Fibroblast of upper back skin (primary cell): Measurements from ENCODE around the gene TPD52L2.

Source experiments
- DNase-seq: peaks from one replicate; pipeline ENCODE4 v3.0.0-alpha.2; 2013

TPD52L2 gene

GRCh38 chr20:63881451-63882226 lies 16.6 kb downstream of the TPD52L2 start:
- no peak for DNase-seq

GRCh38 chr20:63882257-63883200 lies 17.5 kb downstream of the TPD52L2 start:
- DNase-seq: no peak

GRCh38 chr20:63883201-63883593 lies 18.1 kb downstream of the TPD52L2 start:
- DNase-seq: no peak

GRCh38 chr20:63884506-63885263 lies 19.6 kb downstream of the TPD52L2 start:
- no peak for DNase-seq

- no peak for DNase-seq
Measured at GRCh38 chr20:63885264-63886053, 20.4 kb downstream of the TPD52L2 start.

- DNase-seq: no peak
Measured at GRCh38 chr20:63886054-63886419, 21.0 kb downstream of the TPD52L2 start.

- no peak for DNase-seq
Measured at GRCh38 chr20:63886921-63887320, 21.9 kb downstream of the TPD52L2 start.

GRCh38 chr20:63889241-63890200 lies 24.5 kb downstream of the TPD52L2 start:
- DNase-seq: no peak

- DNase-seq: no peak
Measured at GRCh38 chr20:63890201-63890576, 25.1 kb downstream of the TPD52L2 start.

- DNase-seq: no peak
Measured at GRCh38 chr20:63890616-63891015, 25.5 kb downstream of the TPD52L2 start.

- DNase-seq: no peak
Measured at GRCh38 chr20:63891061-63892002, 26.3 kb downstream of the TPD52L2 start.

GRCh38 chr20:63892402-63892801 lies 27.3 kb downstream of the TPD52L2 start:
- DNase-seq: no peak

GRCh38 chr20:63893999-63894357 lies 28.9 kb downstream of the TPD52L2 start:
- DNase-seq: no peak

GRCh38 chr20:63894358-63895201 lies 29.5 kb downstream of the TPD52L2 start, which contains the start of gene DNAJC5:
Gene DNAJC5 (plus strand): TSS chr20:63895126. CDS start chr20:63928346, 33,220 bp downstream.
- DNase-seq: peak; percentile 92

- no peak for DNase-seq
Measured at GRCh38 chr20:63895202-63895951, 30.3 kb downstream of the TPD52L2 start.

- DNase-seq: no peak
Measured at GRCh38 chr20:63895952-63896263, 30.8 kb downstream of the TPD52L2 start.

GRCh38 chr20:63896264-63897105 lies 31.4 kb downstream of the TPD52L2 start:
- no peak for DNase-seq
